A549 (cell line): ENCODE data around the gene HRK. TPM values are rescaled to one million over a fixed set of nuclear protein-coding genes. Genes with fewer than 3 reads are reported as not detected.

Source experiments
- ATAC-seq, 2 experiments: fragments of 200-7000 bp in 1 of 2; fragments of >200 bp in 1 of 2; cut with Nextera tagmentation in 1 of 2; cut with Tn5 transposase in 1 of 2; 3 replicates each; pipeline versions ENCODE4 v1.8.0 to v1.9.1; 2018 to 2020; ENCODE audit warnings: mild to moderate bottlenecking in 1 of 2, moderate library complexity in 1 of 2
- CTCF ChIA-PET: fragments of 300-600 bp; sonication (Branson Sonifier 250); formaldehyde crosslinking; extraction: SDS; loops from one replicate; lab custom pipeline; 2021; ENCODE audit warnings: antibody characterized with exemption, inconsistent platforms; lab: Yijun Ruan, JAX
- POLR2A ChIA-PET: fragments of 350-600 bp; formaldehyde crosslinking; extraction: SDS; loops from one replicate; lab custom pipeline; 2021; ENCODE audit warnings: antibody characterized with exemption, inconsistent platforms; lab: Yijun Ruan, JAX
- DNase-seq, 2 experiments: peaks; one replicate each; pipeline versions ENCODE4 v3.0.0 to v3.0.0-alpha.2; 2011 to 2016; ENCODE audit warnings: low read depth in 1 of 2, low spot score in 1 of 2
- FAIRE-seq: peaks from 2 replicates; lab custom pipeline; 2011; peaks lifted over from hg19 to GRCh38; lab: Jason Lieb, UNC
- H3K27ac ChIP-seq, 2 experiments: fragments of >200 bp; sonication (Bioruptor Twin); formaldehyde crosslinking; 3 replicates each; pipeline ENCODE4 v1.5.1; 2016 to 2017
- H3K4me1 ChIP-seq: fragments of >200 bp; sonication (Bioruptor Twin); formaldehyde crosslinking; 3 replicates; pipeline ENCODE4 v1.6.1; 2016
- H3K4me2 ChIP-seq: fragments of >200 bp; sonication (Bioruptor Twin); formaldehyde crosslinking; 3 replicates; pipeline ENCODE4 v1.6.1; 2016
- H3K4me3 ChIP-seq: fragments of >200 bp; sonication (Bioruptor Twin); formaldehyde crosslinking; 3 replicates; pipeline ENCODE4 v1.5.1; 2016
- H3K9me3 ChIP-seq: fragments of >200 bp; sonication (Bioruptor Twin); formaldehyde crosslinking; 3 replicates; pipeline ENCODE4 v1.6.1; 2016
- ATOH8 ChIP-seq: fragments of 250-450 bp; sonication (Bioruptor Pico); IDR thresholded peaks from 2 replicates; pipeline ENCODE4 v1.5.0; 2020; ENCODE audit warnings: low read depth, mild to moderate bottlenecking, moderate library complexity
- CBX8 ChIP-seq: fragments of 200-600 bp; sonication (generic); IDR thresholded peaks from 2 replicates; pipeline ENCODE4 v1.6.1; 2016
- CHD4 ChIP-seq: fragments of 200-600 bp; sonication (generic); IDR thresholded peaks from 2 replicates; pipeline ENCODE4 v1.6.1; 2016; ENCODE audit warnings: antibody characterized with exemption, mild to moderate bottlenecking, borderline replicate concordance
- CTCF ChIP-seq: fragments of >200 bp; sonication (Bioruptor Twin); formaldehyde crosslinking; IDR thresholded peaks from 3 replicates; pipeline ENCODE4 v1.5.1; 2016
- EHMT2 ChIP-seq: fragments of 200-600 bp; sonication (generic); IDR thresholded peaks from 2 replicates; pipeline ENCODE4 v1.6.1; 2016; ENCODE audit warnings: antibody characterized with exemption, low read depth, mild to moderate bottlenecking, moderate library complexity
- ELK1 ChIP-seq: fragments of 150-350 bp; IDR thresholded peaks from 2 replicates; pipeline ENCODE4 v1.6.1; 2014; ENCODE audit warnings: low read depth, mild to moderate bottlenecking, low read length
- HMGXB4 ChIP-seq: fragments of 250-450 bp; sonication (Bioruptor Pico); IDR thresholded peaks from 2 replicates; pipeline ENCODE4 v1.5.0; 2021; ENCODE audit warnings: mild to moderate bottlenecking, moderate library complexity, borderline replicate concordance
- HOXA7 ChIP-seq: fragments of 250-450 bp; sonication (Bioruptor Pico); IDR thresholded peaks from 2 replicates; pipeline ENCODE4 v1.5.0; 2020; ENCODE audit warnings: mild to moderate bottlenecking, moderate library complexity
- JUNB ChIP-seq: fragments of >200 bp; sonication (Bioruptor Twin); formaldehyde crosslinking; IDR thresholded peaks from 2 replicates; pipeline ENCODE4 v1.6.1; 2016
- KDM1A ChIP-seq: fragments of 200-600 bp; sonication (generic); IDR thresholded peaks from 2 replicates; pipeline ENCODE4 v1.6.1; 2016; ENCODE audit warnings: low read depth, mild to moderate bottlenecking
- MAZ ChIP-seq: fragments of 150-350 bp; IDR thresholded peaks from 2 replicates; pipeline ENCODE4 v1.6.1; 2014; ENCODE audit warnings: antibody characterized with exemption, low read depth, low read length, borderline replicate concordance
- MYC ChIP-seq: IDR thresholded peaks from 2 replicates; pipeline ENCODE4 v1.6.1; 2012; ENCODE audit warnings: mild to moderate bottlenecking, inconsistent platforms, low read length, improper control_type of control experiment, borderline replicate concordance
- NPAS2 ChIP-seq: fragments of 250-450 bp; sonication (Bioruptor Pico); IDR thresholded peaks from 2 replicates; pipeline ENCODE4 v1.8.0; 2022; ENCODE audit warnings: mild to moderate bottlenecking, moderate library complexity, borderline replicate concordance
- PHF8 ChIP-seq: fragments of 200-600 bp; sonication (generic); IDR thresholded peaks from 2 replicates; pipeline ENCODE4 v1.6.1; 2016; ENCODE audit warnings: low read depth, mild to moderate bottlenecking, antibody characterized with exemption, moderate library complexity, borderline replicate concordance
- POLR2A ChIP-seq: IDR thresholded peaks from 2 replicates; pipeline ENCODE4 v1.6.1; 2012; ENCODE audit warnings: mild to moderate bottlenecking, low read length
- RAD21 ChIP-seq, 2 experiments: fragments of >200 bp in 1 of 2; sonication (Bioruptor Twin) in 1 of 2; formaldehyde crosslinking in 1 of 2; IDR thresholded peaks in 1 of 2; conservative IDR thresholded peaks in 1 of 2; 2 replicates in 1 of 2; 3 replicates in 1 of 2; pipeline ENCODE4 v1.6.1; 2012 to 2018; ENCODE audit warnings: inconsistent platforms in 1 of 2
- RARB ChIP-seq: fragments of 250-450 bp; sonication (Bioruptor Pico); IDR thresholded peaks from 2 replicates; pipeline ENCODE4 v1.8.0; 2021; ENCODE audit warnings: mild to moderate bottlenecking, moderate library complexity
- SMC3 ChIP-seq: fragments of >200 bp; sonication (Bioruptor Twin); formaldehyde crosslinking; IDR thresholded peaks from 3 replicates; pipeline ENCODE4 v1.6.1; 2018; ENCODE audit warnings: inconsistent platforms
- SREBF2 ChIP-seq: fragments of 450-650 bp; IDR thresholded peaks from 2 replicates; pipeline ENCODE4 v1.6.1; 2014; ENCODE audit warnings: mild to moderate bottlenecking, moderate library complexity
- TFCP2L1 ChIP-seq: fragments of 250-450 bp; sonication (Bioruptor Pico); IDR thresholded peaks from 2 replicates; pipeline ENCODE4 v1.5.0; 2021; ENCODE audit warnings: mild to moderate bottlenecking
- USF2 ChIP-seq: fragments of 450-650 bp; IDR thresholded peaks from 2 replicates; pipeline ENCODE4 v1.6.1; 2014; ENCODE audit warnings: antibody characterized with exemption
- ZC3H11A ChIP-seq: fragments of 450-650 bp; IDR thresholded peaks from 2 replicates; pipeline ENCODE4 v1.6.1; 2014; ENCODE audit warnings: antibody characterized with exemption, mild to moderate bottlenecking
- WGBS: methylation state at CpG from one replicate; pipeline ENCODE4 v1.1.6; 2017; ENCODE audit errors: missing lambda C conversion rate; 5-methylcytosine and 5-hydroxymethylcytosine counted together
- polyA plus RNA-seq, 4 experiments: library from polyadenylated mRNA; depleted of rRNA in 3 of 4; stranded (reverse); fragments of >200 nt; fragmentation: RNase III in 1 of 4; extraction: RNeasy Plus Mini Kit Qiagen cat#74134 plus additional on column Dnase treatment in 1 of 4; gene quantifications; 2 replicates in 3 of 4; 3 replicates in 1 of 4; pipeline ENCODE4 v1.2.3, GENCODE V29; 2011 to 2017
- TF ChIP-seq, protein P1 (sequence below): IDR thresholded peaks from 2 replicates; pipeline ENCODE4 v1.6.1; 2012
- TF ChIP-seq, protein P2 (sequence below): fragments of >200 bp; sonication (Bioruptor Twin); formaldehyde crosslinking; IDR thresholded peaks from 3 replicates; pipeline ENCODE4 v1.6.1; 2016

Gene HRK
- polyA plus RNA-seq, 2 of the 4 experiments (the other 2 are of a cell fraction) = 0.13 to 0.34 TPM

GRCh38 chr12:116915326-116915725 is 34.1 kb upstream of the HRK start:
- no peaks in the 10 kb centered on the region for H3K9me3 ChIP-seq
- ChIA-PET CTCF (no interaction called here), POLR2A (no interaction called here)
- peaks cover 39% of the 10 kb centered on the region for H3K4me1 ChIP-seq
- DNase-seq = no peak
- ATAC-seq = no peak
- H3K4me3 ChIP-seq = no peak overlapping the region
- no peak overlapping the region for H3K27ac ChIP-seq
- FAIRE-seq = no peak
- WGBS = 100% methylated on average over 1 of the region's 1 CpG
- no peak overlapping the region for H3K4me2 ChIP-seq
- TF ChIP-seq SMC3 (no peak), ZC3H11A (no peak), MYC (no peak), RAD21 (conservative IDR thresholded peaks at IDR 0.05 in 1 of 2, IDR thresholded peaks at IDR 0.05 in 1 of 2) (no peak), CTCF (no peak), ATOH8 (CRISPR knock-in tag) (no peak), SREBF2 (no peak), MAZ (no peak), ELK1 (no peak), KDM1A (no peak), CHD4 (no peak), NPAS2 (no peak), JUNB (no peak), HOXA7 (CRISPR knock-in tag) (no peak), USF2 (no peak), PHF8 (no peak), EHMT2 (no peak), TFCP2L1 (CRISPR knock-in tag) (no peak), CBX8 (no peak)
- TF ChIP-seq, protein P1, sequence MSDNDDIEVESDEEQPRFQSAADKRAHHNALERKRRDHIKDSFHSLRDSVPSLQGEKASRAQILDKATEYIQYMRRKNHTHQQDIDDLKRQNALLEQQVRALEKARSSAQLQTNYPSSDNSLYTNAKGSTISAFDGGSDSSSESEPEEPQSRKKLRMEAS = no peak

GRCh38 chr12:116910645-116911451 is 29.6 kb upstream of the HRK start, which contains the start of gene FBXW8:
Gene FBXW8 (plus strand): TSS chr12:116910950. CDS start chr12:116911038, 88 bp downstream.
- POLR2A ChIA-PET = interaction anchor here (1.3 kb wide), 1 partner anchor 30 kb away, joined by 4 read pairs; no protein-coding TSS in a partner anchor
- DNase-seq (peak; percentile 86 to 87), ATAC-seq (peak; percentile 96 to 97), FAIRE-seq (no peak)
- Histone ChIP-seq H3K9me3 (no peaks in the 10 kb centered on the region), H3K27ac (peak within 1 kb of the TSS; percentile 94 to 98), H3K4me1 (peaks cover 16% of the 10 kb centered on the region; the same call in 2 of the 3 replicates), H3K4me2 (peak within 1 kb of the TSS; percentile 96), H3K4me3 (peak within 1 kb of the TSS; percentile 85)
- WGBS = 2% methylated on average over 27 of the region's 82 CpGs
- CTCF ChIA-PET = no interaction called here
- TF ChIP-seq RARB (CRISPR knock-in tag) (no peak), HMGXB4 (CRISPR knock-in tag) (peak; percentile 71; the same call in 1 of the 2 replicates), KDM1A (0 out of 2 replicates have a peak, but pooled peaks have one; percentile 19), MYC (peak; percentile 99), NPAS2 (peak; percentile 71; the same call in 1 of the 2 replicates), USF2 (peak; percentile 52), POLR2A (peak; percentile 81)
- TF ChIP-seq, protein P2, sequence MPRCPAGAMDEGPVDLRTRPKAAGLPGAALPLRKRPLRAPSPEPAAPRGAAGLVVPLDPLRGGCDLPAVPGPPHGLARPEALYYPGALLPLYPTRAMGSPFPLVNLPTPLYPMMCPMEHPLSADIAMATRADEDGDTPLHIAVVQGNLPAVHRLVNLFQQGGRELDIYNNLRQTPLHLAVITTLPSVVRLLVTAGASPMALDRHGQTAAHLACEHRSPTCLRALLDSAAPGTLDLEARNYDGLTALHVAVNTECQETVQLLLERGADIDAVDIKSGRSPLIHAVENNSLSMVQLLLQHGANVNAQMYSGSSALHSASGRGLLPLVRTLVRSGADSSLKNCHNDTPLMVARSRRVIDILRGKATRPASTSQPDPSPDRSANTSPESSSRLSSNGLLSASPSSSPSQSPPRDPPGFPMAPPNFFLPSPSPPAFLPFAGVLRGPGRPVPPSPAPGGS = peak; percentile 87
